ENCODE measurements around the gene DRC3. TPM values are rescaled to one million over a fixed set of nuclear protein-coding genes. Genes with fewer than 3 reads are reported as not detected.

The DRC3 gene
- total RNA-seq, 1 donor from 2014 or later, result 13.4 TPM

DNA sequence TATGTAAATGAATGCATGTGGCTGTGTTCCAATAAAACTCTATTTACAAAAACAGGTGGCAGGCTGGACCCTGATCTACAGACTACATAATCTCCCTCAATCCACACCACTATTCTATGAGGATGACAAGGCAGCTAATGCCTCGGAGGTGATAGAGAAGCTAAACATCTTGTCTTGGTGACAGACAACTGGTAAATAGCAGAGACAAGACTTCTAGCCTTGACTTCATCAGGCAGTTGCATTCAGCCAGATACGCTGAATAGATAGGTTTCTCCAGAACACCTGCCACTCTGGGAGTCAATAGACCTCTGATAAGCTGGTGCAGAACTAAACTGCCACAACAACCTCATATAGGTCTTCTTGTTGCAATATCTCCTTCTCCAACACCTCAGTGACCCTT is 63.0 kb downstream of the DRC3 start:
- H3K4me3 ChIP-seq, result no peak overlapping the region
- H3K27ac ChIP-seq, result no peak overlapping the region
- TF ChIP-seq, protein P1, sequence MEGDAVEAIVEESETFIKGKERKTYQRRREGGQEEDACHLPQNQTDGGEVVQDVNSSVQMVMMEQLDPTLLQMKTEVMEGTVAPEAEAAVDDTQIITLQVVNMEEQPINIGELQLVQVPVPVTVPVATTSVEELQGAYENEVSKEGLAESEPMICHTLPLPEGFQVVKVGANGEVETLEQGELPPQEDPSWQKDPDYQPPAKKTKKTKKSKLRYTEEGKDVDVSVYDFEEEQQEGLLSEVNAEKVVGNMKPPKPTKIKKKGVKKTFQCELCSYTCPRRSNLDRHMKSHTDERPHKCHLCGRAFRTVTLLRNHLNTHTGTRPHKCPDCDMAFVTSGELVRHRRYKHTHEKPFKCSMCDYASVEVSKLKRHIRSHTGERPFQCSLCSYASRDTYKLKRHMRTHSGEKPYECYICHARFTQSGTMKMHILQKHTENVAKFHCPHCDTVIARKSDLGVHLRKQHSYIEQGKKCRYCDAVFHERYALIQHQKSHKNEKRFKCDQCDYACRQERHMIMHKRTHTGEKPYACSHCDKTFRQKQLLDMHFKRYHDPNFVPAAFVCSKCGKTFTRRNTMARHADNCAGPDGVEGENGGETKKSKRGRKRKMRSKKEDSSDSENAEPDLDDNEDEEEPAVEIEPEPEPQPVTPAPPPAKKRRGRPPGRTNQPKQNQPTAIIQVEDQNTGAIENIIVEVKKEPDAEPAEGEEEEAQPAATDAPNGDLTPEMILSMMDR (IDR thresholded peaks at IDR 0.05), result no peak
- H3K36me3 ChIP-seq, result no peaks in the 10 kb centered on the region
- no peak for DNase-seq
- intact Hi-C loops (cut with DNase I), result loop anchor here (10.0 kb wide), 1 partner anchor 351 kb away; the partner anchor contains the start of gene RAI1
- H3K27me3 ChIP-seq (ENCODE audit: low read depth), result no peaks in the 10 kb centered on the region
- no peak for ATAC-seq
- no peaks in the 10 kb centered on the region for H3K9me3 ChIP-seq
- peaks cover 30% of the 10 kb centered on the region for H3K4me1 ChIP-seq

DNA sequence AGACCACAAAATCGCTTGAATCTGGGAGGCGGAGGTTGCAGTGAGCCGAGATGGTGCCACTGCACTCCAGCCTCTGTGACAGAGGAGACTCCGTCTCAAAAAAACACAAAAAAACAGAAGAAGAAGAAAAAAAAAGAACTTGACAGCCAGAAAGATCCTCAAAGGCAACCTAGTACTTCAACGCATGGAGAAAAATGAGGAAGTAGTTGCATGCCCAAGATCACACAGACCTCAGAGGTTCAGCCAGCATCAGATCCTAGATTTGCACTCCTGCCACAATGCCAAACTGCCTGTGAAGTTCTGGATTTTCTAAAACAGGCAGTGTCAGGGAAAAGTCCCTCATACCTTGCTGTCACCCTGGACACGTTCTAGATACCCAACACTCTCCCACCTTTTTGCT is 64.8 kb downstream of the DRC3 start:
- Histone ChIP-seq H3K36me3 (no peaks in the 10 kb centered on the region), H3K4me3 (no peak overlapping the region), H3K9me3 (no peaks in the 10 kb centered on the region), H3K27ac (no peak overlapping the region), H3K4me1 (peaks cover 41% of the 10 kb centered on the region), H3K27me3 (ENCODE audit: low read depth) (no peaks in the 10 kb centered on the region)
- TF ChIP-seq, protein P1 (IDR thresholded peaks at IDR 0.05), result no peak
- DNase-seq, result no peak
- ATAC-seq, result no peak
- intact Hi-C loops (cut with DNase I), result loop anchor here (10.0 kb wide), 1 partner anchor 353 kb away; the partner anchor contains the start of gene RAI1

DNA sequence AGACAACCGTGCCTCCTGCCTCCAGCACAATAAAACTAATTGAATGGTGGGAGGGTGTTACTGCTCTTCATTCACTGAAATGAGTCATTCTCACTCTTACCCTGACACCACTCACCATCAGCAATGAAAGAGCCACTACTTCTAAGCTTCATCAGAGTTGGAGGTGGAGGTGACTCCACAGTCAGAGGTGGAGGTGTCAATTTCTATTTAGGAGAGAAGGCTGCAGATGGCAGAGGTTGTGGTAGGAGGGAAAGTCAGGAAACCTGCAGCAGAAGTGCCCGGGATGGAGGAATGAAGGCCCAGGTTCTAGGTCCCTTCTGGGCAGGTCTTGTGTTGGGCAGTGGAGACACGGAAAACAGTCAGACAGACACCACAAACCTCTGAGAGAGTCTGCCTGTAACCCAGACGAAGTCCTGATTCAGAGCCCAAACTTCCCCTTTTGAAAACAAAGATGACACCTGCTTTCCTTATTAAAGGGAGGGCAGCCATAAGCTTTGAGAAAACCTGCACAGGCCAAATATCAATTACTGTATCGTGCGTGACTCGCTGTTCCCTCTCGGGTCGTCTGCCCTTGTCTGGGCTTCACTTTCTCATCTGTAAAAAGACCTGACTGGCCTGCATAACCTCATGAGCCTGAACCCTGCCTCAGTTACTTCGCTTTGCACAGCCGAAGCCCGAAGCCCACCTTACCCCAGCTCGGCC is 65.6 kb downstream of the DRC3 start:
- intact Hi-C loops (cut with DNase I), result loop anchor here (10.0 kb wide), 1 partner anchor 353 kb away; the partner anchor contains the start of gene RAI1

DNA sequence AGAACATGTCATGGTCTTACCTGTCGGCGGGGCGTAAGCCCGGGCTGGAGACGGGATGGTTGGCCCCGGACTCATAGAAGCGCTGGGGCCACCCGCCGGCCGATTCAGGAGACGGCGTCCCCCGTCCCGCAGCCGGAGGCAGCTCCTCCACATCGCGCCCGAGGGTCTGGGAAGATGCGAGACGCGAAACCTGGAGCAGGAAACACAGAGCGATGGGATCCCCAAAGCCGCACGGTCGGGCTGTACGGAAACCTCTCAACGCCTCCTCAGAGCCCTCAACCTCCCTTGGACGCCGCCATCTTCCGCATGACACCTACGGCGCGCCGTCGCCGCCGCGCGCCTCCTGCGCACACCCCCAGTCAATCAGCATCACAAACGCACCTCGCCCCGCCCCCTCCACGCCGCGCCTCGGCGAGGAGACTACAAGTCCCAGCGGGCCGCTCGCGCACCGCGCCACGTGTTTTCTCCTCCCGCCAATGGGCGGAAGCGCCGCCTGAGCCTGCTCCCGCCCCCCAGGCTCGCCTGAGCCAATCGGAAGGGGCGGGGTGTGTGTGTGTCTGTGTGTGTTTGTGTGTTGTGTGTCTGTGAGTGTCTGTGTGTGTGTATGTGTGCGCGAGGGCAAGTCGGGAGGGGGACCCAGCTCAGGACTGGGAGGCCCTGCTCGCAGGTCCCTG is 66.3 kb downstream of the DRC3 start, which contains the start of the genes ATPAF2 and GID4:
Gene ATPAF2 (minus strand): TSS at position 308 of the 674 bp plus-strand sequence. CDS start 155 bp downstream, at position 153.
Gene GID4 (plus strand): TSS at position 548 of the 674 bp plus-strand sequence. CDS start 57 bp downstream, at position 605.
- Histone ChIP-seq H3K4me1 (peaks cover 38% of the 10 kb centered on the region), H3K36me3 (no peaks in the 10 kb centered on the region), H3K4me3 (peak within 1 kb of the TSS; percentile 81), H3K27me3 (ENCODE audit: low read depth) (no peaks in the 10 kb centered on the region), H3K27ac (peak within 1 kb of the TSS; percentile 84), H3K9me3 (no peaks in the 10 kb centered on the region)
- DNase-seq, result peak; percentile 100
- TF ChIP-seq, protein P1 (IDR thresholded peaks at IDR 0.05), result no peak
- peak; percentile 98 to 99 for ATAC-seq
- intact Hi-C loops (cut with DNase I), result loop anchor here (10.0 kb wide), 1 partner anchor 354 kb away; the partner anchor contains the start of gene RAI1

More for the DNA sequence above, 65.6 kb downstream of the DRC3 start:
- TF ChIP-seq, protein P1 (IDR thresholded peaks at IDR 0.05), result no peak
- no peak for ATAC-seq
- no peaks in the 10 kb centered on the region for H3K27me3 ChIP-seq (ENCODE audit: low read depth)
- H3K4me3 ChIP-seq, result peak overlapping the region; percentile 81
- peak overlapping the region; percentile 82 for H3K27ac ChIP-seq
- H3K4me1 ChIP-seq, result peaks cover 38% of the 10 kb centered on the region
- no peaks in the 10 kb centered on the region for H3K9me3 ChIP-seq
- no peak for DNase-seq
- H3K36me3 ChIP-seq, result no peaks in the 10 kb centered on the region

DNA sequence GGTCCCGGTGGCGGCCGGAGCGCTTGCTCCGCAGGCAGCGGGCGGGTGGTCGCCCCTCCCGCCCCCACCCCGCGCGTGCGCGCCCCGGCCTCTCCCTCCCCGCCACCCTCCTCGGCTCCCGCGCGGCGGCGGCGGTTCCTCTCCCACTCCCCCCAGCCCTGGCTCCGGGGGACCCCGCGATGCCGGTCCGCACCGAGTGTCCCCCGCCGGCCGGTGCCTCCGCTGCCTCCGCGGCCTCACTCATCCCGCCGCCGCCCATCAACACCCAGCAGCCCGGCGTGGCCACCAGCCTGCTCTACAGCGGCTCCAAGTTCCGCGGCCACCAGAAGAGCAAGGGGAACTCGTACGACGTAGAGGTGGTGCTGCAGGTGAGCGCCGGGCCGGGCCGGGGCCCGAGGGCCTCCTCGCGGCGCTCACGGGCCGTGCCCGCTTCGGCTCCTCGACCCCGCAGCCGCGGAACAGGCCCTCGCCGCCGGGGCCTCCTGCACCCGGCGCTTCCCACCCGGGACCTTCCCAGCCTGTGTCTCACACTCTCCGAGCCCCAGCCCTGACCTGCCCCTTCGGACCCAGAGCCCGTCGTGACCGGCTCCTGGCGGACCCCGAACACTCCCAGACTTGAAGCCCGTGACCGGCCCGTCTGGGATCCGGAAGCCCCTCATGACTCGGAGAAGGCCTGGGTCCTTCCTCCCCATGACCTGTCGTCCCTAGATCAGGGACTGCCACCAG is 67.0 kb downstream of the DRC3 start:
- H3K4me1 ChIP-seq, result peaks cover 38% of the 10 kb centered on the region
- TF ChIP-seq, protein P1 (IDR thresholded peaks at IDR 0.05), result no peak
- ATAC-seq (peak; percentile 55 to 67), DNase-seq (peak; percentile 67)
- no peaks in the 10 kb centered on the region for H3K27me3 ChIP-seq (ENCODE audit: low read depth)
- H3K36me3 ChIP-seq, result no peaks in the 10 kb centered on the region
- no peaks in the 10 kb centered on the region for H3K9me3 ChIP-seq
- peak overlapping the region; percentile 84 for H3K27ac ChIP-seq
- H3K4me3 ChIP-seq, result peak overlapping the region; percentile 81
- intact Hi-C loops (cut with DNase I), result loop anchor here (10.0 kb wide), 1 partner anchor 355 kb away; the partner anchor contains the start of gene RAI1

Data from lower lobe of right lung (tissue), 2 donors.